ENCODE measurements around the gene PPARG. TPM values are rescaled to one million over a fixed set of nuclear protein-coding genes. Genes with fewer than 3 reads are reported as not detected.

PPARG gene
- total and polyA plus RNA-seq, 2 of the 8 experiments (the other 6 are each of a cell fraction or from before 2014, with no cell fraction given) = 0.06 TPM; not detected in 1

- no peaks in the 10 kb centered on the region for H3K79me1 ChIP-seq (ENCODE audit: low read depth, low read length)
- no peak for TF ChIP-seq SIN3A (conservative IDR thresholded peaks at IDR 0.05 in 1 of 2, IDR thresholded peaks at IDR 0.05 in 1 of 2; ENCODE audit: low read depth in 1 of 2, low read length in 2 of 2)
- no peak for TF ChIP-seq POLR2A (IDR thresholded peaks at IDR 0.05; ENCODE audit: control extremely low read depth in 1 of 2, low read depth in 2 of 2, low read length in 2 of 2)
- no peak for TF ChIP-seq CREB1 (IDR thresholded peaks at IDR 0.05)
- TF ChIP-seq POU5F1 (IDR thresholded peaks at IDR 0.05; ENCODE audit: low read depth, low read length) = no peak
- TF ChIP-seq FOSL1 (IDR thresholded peaks at IDR 0.05; ENCODE audit: insufficient read depth, low read depth, low read length) = no peak
- no peak for TF ChIP-seq USF2 (IDR thresholded peaks at IDR 0.05; ENCODE audit: low read length)
- TF ChIP-seq SIX5 (IDR thresholded peaks at IDR 0.05; ENCODE audit: low read depth, low read length) = no peak
- no peak for TF ChIP-seq CBX5 (IDR thresholded peaks at IDR 0.05; ENCODE audit: low read depth, low read length)
- TF ChIP-seq JUN (IDR thresholded peaks at IDR 0.05; ENCODE audit: low read depth, low read length) = no peak
- H3K27me3 ChIP-seq (replicated peaks in 1 of 4; ENCODE audit: control insufficient read depth in 3 of 4, extremely low read depth in 1 of 4, insufficient read depth in 3 of 4, low read length in 3 of 4) = no peaks in the 10 kb centered on the region
- no peak overlapping the region for H2BK20ac ChIP-seq (ENCODE audit: low read length)
- no peak overlapping the region for H3K27ac ChIP-seq (ENCODE audit: low read depth, low read length)
- H3K9ac ChIP-seq (replicated peaks in 1 of 4; ENCODE audit: extremely low read depth in 1 of 4, low read depth in 3 of 4, low read length in 3 of 4) = no peak overlapping the region
- no peak overlapping the region for H3K4me2 ChIP-seq (ENCODE audit: insufficient read depth in 1 of 2, low read depth in 2 of 2, low read length in 2 of 2)
- no peak overlapping the region for H2BK12ac ChIP-seq (ENCODE audit: low read depth, low read length)
- no peak overlapping the region for H2BK15ac ChIP-seq (ENCODE audit: low read length)
- no peak overlapping the region for H2BK5ac ChIP-seq (ENCODE audit: low read depth, low read length)
- no peak overlapping the region for H4K91ac ChIP-seq (replicated peaks; ENCODE audit: insufficient read length, low read length)
- peaks cover 0 to 1% of the 10 kb centered on the region in 2 experiments for H4K20me1 ChIP-seq (replicated peaks in 1 of 2; ENCODE audit: control insufficient read depth in 1 of 2, insufficient read depth in 2 of 2, low read length in 2 of 2)
- H3K23ac ChIP-seq (ENCODE audit: insufficient read length) = no peak overlapping the region
- H3K4me1 ChIP-seq (replicated peaks in 1 of 4; ENCODE audit: control insufficient read depth in 3 of 4, insufficient read depth in 4 of 4, low read length in 3 of 4) = no peaks in the 10 kb centered on the region
- no peak overlapping the region for H3K14ac ChIP-seq (ENCODE audit: insufficient read length)
- no peak overlapping the region for H3K56ac ChIP-seq (replicated peaks; ENCODE audit: insufficient read length, low read depth, low read length)
- FAIRE-seq (no peak), DNase-seq (ENCODE audit: low read depth in 1 of 2, low spot score in 2 of 2) (no peak)
- no peak overlapping the region for H3K18ac ChIP-seq (ENCODE audit: extremely low read depth, low read length)
- H2AK5ac ChIP-seq (ENCODE audit: low read depth, low read length) = no peak overlapping the region
- no peaks in the 10 kb centered on the region for H3K36me3 ChIP-seq (ENCODE audit: control insufficient read depth in 2 of 4, insufficient read depth in 4 of 4, low read length in 3 of 4)
- WGBS, 2 experiments (ENCODE audit: extremely low coverage in 1 of 2, insufficient coverage in 1 of 2, insufficient read length in 1 of 2, insufficient replicate concordance in 2 of 2, low coverage in 1 of 2, low lambda C conversion rate in 2 of 2, missing lambda C conversion rate in 1 of 2) = 88% methylated on average over 2 of the region's 2 CpGs; no CpG with 5 or more reads in 1 of the 2 experiments
- no peak overlapping the region for H4K5ac ChIP-seq (ENCODE audit: insufficient read length, low read depth, low read length)
- ChIA-PET POLR2A (ENCODE audit: partially characterized antibody) (no interaction called here), CTCF (ENCODE audit: partially characterized antibody) (interaction anchor here (0.9 kb wide), 1 partner anchor 172 kb away, joined by 3 read pairs; no protein-coding TSS in a partner anchor)
- no peak overlapping the region for H3K4me3 ChIP-seq (ENCODE audit: extremely low read depth in 1 of 4, insufficient read depth in 2 of 4, low read depth in 3 of 4, low read length in 4 of 4)
- no peaks in the 10 kb centered on the region for H3K79me2 ChIP-seq (ENCODE audit: control insufficient read depth in 1 of 2, insufficient read depth in 2 of 2, low read length in 2 of 2)
- no peak overlapping the region for H2AFZ ChIP-seq (ENCODE audit: low read length)
- H4K8ac ChIP-seq (ENCODE audit: extremely low read depth, insufficient read depth, low read length) = no peak overlapping the region
- H3K4ac ChIP-seq (replicated peaks; ENCODE audit: insufficient read length, low read depth, low read length) = no peak overlapping the region
- no peaks in the 10 kb centered on the region for H3K23me2 ChIP-seq (ENCODE audit: low read depth, low read length)
- H3K9me3 ChIP-seq (ENCODE audit: insufficient read depth in 2 of 2, low read depth in 1 of 2, low read length in 1 of 2) = no peaks in the 10 kb centered on the region
- H2BK120ac ChIP-seq (replicated peaks; ENCODE audit: low read depth, low read length) = no peak overlapping the region
Observed at GRCh38 chr3:12307136-12307535, 18.3 kb downstream of the PPARG start.
